HepG2 (cell line): ENCODE data around the gene STK25. TPM values are rescaled to one million over a fixed set of nuclear protein-coding genes. Genes with fewer than 3 reads are reported as not detected.
"Not testable (repeated sequence)": the region's sequence is repeated elsewhere in the genome, so short reads cannot be mapped to it uniquely, and the experiment has no call there.

Experiments used
- ATAC-seq: fragments of 200-7000 bp; cut with Tn5 transposase; 3 replicates; pipeline ENCODE4 v1.9.1; 2020; ENCODE audit warnings: mild to moderate bottlenecking, moderate library complexity
- BruUV-seq: library from RNA; stranded (reverse); fragments of 400-500 nt; replicated peaks from 2 replicates; lab custom pipeline; 2021; lab: Mats Ljungman, UMichigan
- CTCF ChIA-PET: fragments of 300-600 bp; formaldehyde crosslinking; extraction: SDS; loops from one replicate; lab custom pipeline; 2021; ENCODE audit warnings: low total read pairs, inconsistent platforms, low intra/inter-chr PET ratio; lab: Yijun Ruan, JAX
- POLR2A ChIA-PET: fragments of 350-600 bp; sonication (Branson Sonifier 250); formaldehyde crosslinking; loops from one replicate; lab custom pipeline; 2020; ENCODE audit warnings: antibody characterized with exemption, inconsistent platforms; lab: Yijun Ruan, JAX
- DNase-seq: peaks from one replicate; pipeline ENCODE4 v3.0.0-alpha.2; 2015; ENCODE audit warnings: low spot score
- FAIRE-seq: peaks from 3 replicates; lab custom pipeline; 2011; peaks lifted over from hg19 to GRCh38; lab: Jason Lieb, UNC
- H2AFZ ChIP-seq: one replicate; pipeline ENCODE4 v1.6.1; 2011; ENCODE audit warnings: low read length, inconsistent platforms
- H3K27ac ChIP-seq: fragments of 300-600 bp; 3 replicates; pipeline ENCODE4 v1.8.0; 2011; ENCODE audit warnings: mixed run types, mild to moderate bottlenecking, mixed read lengths, low read length, inconsistent platforms; ENCODE audit not compliant: insufficient read depth; ENCODE audit errors: extremely low read length
- H3K27me3 ChIP-seq, 2 experiments: fragments of 200-600 bp in 1 of 2; 2 replicates in 1 of 2; 3 replicates in 1 of 2; pipeline versions ENCODE4 v1.6.0 to v1.8.0; 2011; ENCODE audit warnings: low read length in 2 of 2, mild to moderate bottlenecking in 2 of 2, moderate library complexity in 2 of 2, inconsistent platforms in 1 of 2; ENCODE audit not compliant: insufficient read depth in 2 of 2, control insufficient read depth in 1 of 2
- H3K36me3 ChIP-seq, 2 experiments: fragments of 200-600 bp in 1 of 2; replicated peaks in 1 of 2; 2 replicates in 1 of 2; 3 replicates in 1 of 2; pipeline versions ENCODE4 v1.5.1 to v1.8.0; 2011; ENCODE audit warnings: low read length in 2 of 2, inconsistent platforms in 1 of 2; ENCODE audit not compliant: insufficient read depth in 2 of 2, control insufficient read depth in 1 of 2
- H3K4me1 ChIP-seq: 2 replicates; pipeline ENCODE4 v1.5.1; 2012; ENCODE audit warnings: low read length, inconsistent platforms; ENCODE audit not compliant: insufficient read depth
- H3K4me2 ChIP-seq: 2 replicates; pipeline ENCODE4 v1.6.0; 2011; ENCODE audit warnings: low read depth, low read length, inconsistent platforms
- H3K4me3 ChIP-seq, 3 experiments: fragments of 200-600 bp in 1 of 3; sonication (generic), shearing (Covaris generic) in 1 of 3; replicated peaks in 1 of 3; 2 replicates each; pipeline ENCODE4 v1.5.1; 2011 to 2016; ENCODE audit warnings: low read length in 3 of 3, inconsistent platforms in 2 of 3, low read depth in 2 of 3, mild to moderate bottlenecking in 2 of 3, control low read depth in 1 of 3, mixed read lengths in 1 of 3; ENCODE audit not compliant: insufficient read depth in 1 of 3
- H3K79me2 ChIP-seq: one replicate; pipeline ENCODE4 v1.6.1; 2011; ENCODE audit warnings: low read length, inconsistent platforms; ENCODE audit not compliant: insufficient read depth
- H3K9ac ChIP-seq: 2 replicates; pipeline ENCODE4 v1.6.0; 2011; ENCODE audit warnings: mild to moderate bottlenecking, low read depth, low read length, inconsistent platforms; ENCODE audit not compliant: insufficient read depth
- H3K9me3 ChIP-seq: 2 replicates; pipeline ENCODE4 v1.5.1; 2012; ENCODE audit warnings: mild to moderate bottlenecking, low read length
- H4K20me1 ChIP-seq: 2 replicates; pipeline ENCODE4 v1.6.0; 2011; ENCODE audit warnings: inconsistent platforms, mild to moderate bottlenecking, low read length, moderate library complexity; ENCODE audit not compliant: insufficient read depth
- BHLHE40 ChIP-seq: IDR thresholded peaks from 2 replicates; pipeline ENCODE4 v1.6.1; 2011; ENCODE audit warnings: low read length, improper control_type of control experiment
- ESRRA ChIP-seq: sonication (generic); formaldehyde crosslinking; IDR thresholded peaks from 2 replicates; pipeline ENCODE4 v1.5.1; 2020; ENCODE audit warnings: mild to moderate bottlenecking, low read depth, missing genetic modification reagents
- FOXA3 ChIP-seq: IDR thresholded peaks from 2 replicates; pipeline ENCODE4 v1.6.1; 2016; ENCODE audit warnings: missing genetic modification reagents, missing compliant biosample characterization
- HNRNPLL ChIP-seq: fragments of 200-400 bp; formaldehyde crosslinking; IDR thresholded peaks from 2 replicates; pipeline ENCODE4 v1.6.1; 2017; ENCODE audit warnings: mild to moderate bottlenecking, low read depth, low read length; ENCODE audit not compliant: poor library complexity, severe bottlenecking
- NFE2 ChIP-seq: sonication (generic); formaldehyde crosslinking; IDR thresholded peaks from 2 replicates; pipeline ENCODE4 v1.4.0; 2020; ENCODE audit warnings: missing genetic modification reagents
- NFE2L2 ChIP-seq: fragments of 150-350 bp; IDR thresholded peaks from 2 replicates; pipeline ENCODE4 v1.6.1; 2014; ENCODE audit warnings: low read length
- NFRKB ChIP-seq: fragments of 450-650 bp; IDR thresholded peaks from 2 replicates; pipeline ENCODE4 v1.6.1; 2017
- RXRB ChIP-seq: IDR thresholded peaks from 2 replicates; pipeline ENCODE4 v1.6.1; 2016; ENCODE audit warnings: borderline replicate concordance, missing genetic modification reagents, missing compliant biosample characterization
- SIN3A ChIP-seq: IDR thresholded peaks from 2 replicates; pipeline ENCODE4 v1.6.1; 2011; ENCODE audit warnings: low read depth, mild to moderate bottlenecking, control low read depth, low read length, borderline replicate concordance
- TBX3 ChIP-seq: fragments of 450-650 bp; IDR thresholded peaks from 2 replicates; pipeline ENCODE4 v1.6.1; 2017; ENCODE audit warnings: antibody characterized with exemption, mild to moderate bottlenecking, inconsistent platforms, borderline replicate concordance
- ZBTB25 ChIP-seq: IDR thresholded peaks from 2 replicates; pipeline ENCODE4 v1.6.1; 2018; ENCODE audit warnings: missing genetic modification reagents
- ZFX ChIP-seq: sonication (generic); formaldehyde crosslinking; IDR thresholded peaks from 2 replicates; pipeline ENCODE4 v1.4.0; 2020; ENCODE audit warnings: mild to moderate bottlenecking, low read depth, missing genetic modification reagents, moderate library complexity
- ZNF460 ChIP-seq: sonication (generic); formaldehyde crosslinking; IDR thresholded peaks from 2 replicates; pipeline ENCODE4 v1.5.1; 2020; ENCODE audit warnings: missing genetic modification reagents, mild to moderate bottlenecking, borderline replicate concordance
- ZZZ3 ChIP-seq: sonication (generic); formaldehyde crosslinking; IDR thresholded peaks from 2 replicates; pipeline ENCODE4 v1.4.0; 2020; ENCODE audit warnings: missing genetic modification reagents, mild to moderate bottlenecking, borderline replicate concordance
- WGBS: methylation state at CpG from one replicate; pipeline ENCODE4 v1.1.6; 2017; ENCODE audit warnings: low lambda C conversion rate; 5-methylcytosine and 5-hydroxymethylcytosine counted together
- in situ Hi-C: cut with HindIII; loops from 2 replicates; pipeline ENCODE4 v1.10.0; 2017; ENCODE audit warnings: low pct_unique_long_range_greater_than_20kb; ENCODE audit not compliant: extremely low pct_ligation_motif_present
- intact Hi-C: fragments of 100-400 bp; cut with micrococcal nuclease; formaldehyde crosslinking; loops from one replicate; pipeline ENCODE4 v1.10.0; 2022; ENCODE audit not compliant: unreplicated experiment
- polyA plus RNA-seq, 8 experiments: library from polyadenylated mRNA; depleted of rRNA in 3 of 8; stranded (reverse) in 7 of 8; unstranded in 1 of 8; fragments of >200 nt; fragmentation: Illumina TruSeq in 4 of 8; extraction: Trizol in 4 of 8; gene quantifications; 2 replicates each; pipeline versions ENCODE4 v1.2.1 to v1.2.3, GENCODE V29; 2011 to 2016; ENCODE audit warnings: low read depth in 4 of 8, missing spikeins in 1 of 8, mixed read lengths in 1 of 8; ENCODE audit not compliant: insufficient read depth in 1 of 8
- total RNA-seq, 5 experiments: library from RNA; depleted of rRNA; stranded (reverse); fragments of >200 nt; fragmentation: Illumina TruSeq; extraction: Trizol; gene quantifications; 2 replicates each; pipeline ENCODE4 v1.2.3, GENCODE V29; 2016; ENCODE audit warnings: low read depth in 1 of 5
- TF ChIP-seq, protein P1 (sequence below): sonication (generic); formaldehyde crosslinking; IDR thresholded peaks from 2 replicates; pipeline ENCODE4 v1.8.0; 2023; ENCODE audit warnings: mild to moderate bottlenecking, missing genetic modification reagents
- TF ChIP-seq, protein P2 (sequence below): sonication (generic); formaldehyde crosslinking; IDR thresholded peaks from 2 replicates; pipeline ENCODE4 v1.4.0; 2020; ENCODE audit warnings: missing genetic modification reagents; ENCODE audit errors: not compliant biosample characterization

STK25 gene
- total and polyA plus RNA-seq, 2 of the 13 experiments (the other 11 are each of a cell fraction or from before 2014, with no cell fraction given), result 177 to 481 TPM

DNA sequence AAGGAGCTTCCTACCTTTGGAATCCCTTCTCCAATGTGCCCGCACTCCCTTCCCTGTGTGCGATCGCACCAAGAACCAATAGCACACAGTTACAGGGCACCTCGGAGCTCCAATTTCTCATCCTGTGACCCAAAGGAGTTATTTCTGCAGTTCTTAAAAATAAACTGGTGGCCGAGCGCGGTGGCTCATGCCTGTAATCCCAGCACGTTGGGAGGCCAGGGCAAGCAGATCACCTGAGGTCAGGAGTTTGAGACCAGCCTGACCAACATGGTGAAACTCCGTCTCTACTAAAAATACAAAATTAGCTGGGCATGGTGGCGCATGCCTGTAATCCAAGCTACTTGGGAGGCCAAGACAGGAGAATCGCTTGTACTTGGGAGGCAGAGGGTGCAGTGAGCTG, 2.1 kb downstream of the STK25 start:
- TF ChIP-seq, protein P1, sequence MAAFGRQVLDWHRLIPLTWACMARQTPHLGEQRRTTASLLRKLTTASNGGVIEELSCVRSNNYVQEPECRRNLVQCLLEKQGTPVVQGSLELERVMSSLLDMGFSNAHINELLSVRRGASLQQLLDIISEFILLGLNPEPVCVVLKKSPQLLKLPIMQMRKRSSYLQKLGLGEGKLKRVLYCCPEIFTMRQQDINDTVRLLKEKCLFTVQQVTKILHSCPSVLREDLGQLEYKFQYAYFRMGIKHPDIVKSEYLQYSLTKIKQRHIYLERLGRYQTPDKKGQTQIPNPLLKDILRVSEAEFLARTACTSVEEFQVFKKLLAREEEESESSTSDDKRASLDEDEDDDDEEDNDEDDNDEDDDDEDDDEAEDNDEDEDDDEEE (CRISPR knock-in tag), result 0 out of 2 replicates have a peak, but pooled peaks have one; percentile 33
- 0 out of 2 replicates have a peak, but pooled peaks have one; percentile 15 for TF ChIP-seq ZNF460 (CRISPR knock-in tag)
- H3K9me3 ChIP-seq, CTCF ChIA-PET, H3K27ac ChIP-seq, ATAC-seq, in situ Hi-C loops, H2AFZ ChIP-seq, H3K27me3 ChIP-seq, BruUV-seq, FAIRE-seq, DNase-seq: not testable (repeated sequence)
- H3K36me3 ChIP-seq, result peaks cover 8 to 11% of the 10 kb centered on the region in 2 experiments
- H3K4me2 ChIP-seq, result peak overlapping the region; percentile 91
- H3K4me3 ChIP-seq, result peak overlapping the region in 1 of 3 experiments; percentile 98; a peak in 1 of 6 replicates
- intact Hi-C loops, result loop anchor here (10.0 kb wide), 1 partner anchor 152 kb away; the partner anchor contains the start of gene FARP2
- H3K9ac ChIP-seq, result peak overlapping the region; percentile 83; the same call in 1 of the 2 replicates
- WGBS, result 91% methylated on average over 11 of the region's 11 CpGs
- peaks cover 56% of the 10 kb centered on the region for H3K4me1 ChIP-seq
- POLR2A ChIA-PET, result interaction anchor here (0.6 to 2.0 kb wide), 3 partner anchors 14 to 246 kb away, joined by 4 to 11 read pairs (median 5); no protein-coding TSS in a partner anchor
- peaks cover 35% of the 10 kb centered on the region; the same call in 1 of the 2 replicates for H4K20me1 ChIP-seq
- H3K79me2 ChIP-seq, result peaks cover 50% of the 10 kb centered on the region

DNA sequence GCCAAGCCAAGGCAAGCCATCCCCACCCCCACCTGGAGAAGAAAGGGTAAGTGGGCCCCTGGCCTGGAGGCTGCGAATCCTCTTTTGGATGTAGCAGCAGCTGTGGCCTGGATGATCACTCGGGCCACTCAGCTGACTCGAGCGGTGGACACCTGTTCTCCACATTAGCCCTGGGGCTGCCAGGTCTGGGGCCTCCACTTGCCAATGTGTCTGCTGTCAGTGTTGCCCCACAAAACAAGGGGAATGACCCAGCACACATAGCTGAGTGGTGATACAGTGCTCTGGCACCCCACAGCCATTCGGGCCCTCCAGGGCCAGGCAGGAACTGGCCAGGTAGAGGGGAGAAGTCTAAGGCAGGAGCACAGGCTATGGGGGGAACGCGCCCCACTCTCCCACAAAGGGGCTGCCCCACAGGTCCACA, 2.6 kb downstream of the STK25 start:
- FAIRE-seq (no peak), DNase-seq (no peak), ATAC-seq (no peak)
- Histone ChIP-seq H3K27me3 (no peaks in the 10 kb centered on the region), H3K36me3 (peaks cover 13 to 16% of the 10 kb centered on the region in 2 experiments), H3K27ac (no peak overlapping the region), H3K9ac (peak overlapping the region; percentile 22; the same call in 1 of the 2 replicates), H3K4me2 (peak overlapping the region; percentile 91), H2AFZ (no peak overlapping the region), H4K20me1 (peaks cover 35% of the 10 kb centered on the region; the same call in 1 of the 2 replicates), H3K4me1 (peaks cover 51% of the 10 kb centered on the region), H3K79me2 (peaks cover 56% of the 10 kb centered on the region), H3K4me3 (peak overlapping the region in 1 of 3 experiments; percentile 5; a peak in 1 of 6 replicates), H3K9me3 (no peaks in the 10 kb centered on the region)
- 89% methylated on average over 7 of the region's 7 CpGs for WGBS
- CTCF ChIA-PET, result no interaction called here
- POLR2A ChIA-PET, result interaction anchor here (0.6 to 1.8 kb wide), 2 partner anchors 14 to 245 kb away, joined by 4 to 5 read pairs; no protein-coding TSS in a partner anchor
- no TSS peak for BruUV-seq
- in situ Hi-C loops (no loop called here), intact Hi-C loops (loop anchor here (10.0 kb wide), 1 partner anchor 151 kb away; the partner anchor contains the start of gene FARP2)
- TF ChIP-seq NFE2L2 (no peak), RXRB (CRISPR knock-in tag) (no peak), NFE2 (CRISPR knock-in tag) (no peak), HNRNPLL (peak; percentile 33), ZBTB25 (CRISPR knock-in tag) (no peak), TBX3 (no peak), SIN3A (no peak), NFRKB (no peak), FOXA3 (CRISPR knock-in tag) (no peak), BHLHE40 (no peak), ZFX (CRISPR knock-in tag) (no peak), ESRRA (CRISPR knock-in tag) (no peak), ZZZ3 (CRISPR knock-in tag) (no peak)
- TF ChIP-seq, protein P2, sequence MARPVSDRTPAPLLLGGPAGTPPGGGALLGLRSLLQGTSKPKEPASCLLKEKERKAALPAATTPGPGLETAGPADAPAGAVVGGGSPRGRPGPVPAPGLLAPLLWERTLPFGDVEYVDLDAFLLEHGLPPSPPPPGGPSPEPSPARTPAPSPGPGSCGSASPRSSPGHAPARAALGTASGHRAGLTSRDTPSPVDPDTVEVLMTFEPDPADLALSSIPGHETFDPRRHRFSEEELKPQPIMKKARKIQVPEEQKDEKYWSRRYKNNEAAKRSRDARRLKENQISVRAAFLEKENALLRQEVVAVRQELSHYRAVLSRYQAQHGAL (CRISPR knock-in tag), result no peak
